Activated CD4-positive, alpha-beta T cell treated with anti-CD3 and anti-CD28 coated beads, Interleukin-2, Interleukin-4, amounts not matched to agents 100 ng/mL and 50 ng/mL, durations not matched to agents 16 hours and 8 hours (primary cell): ENCODE results near the gene KCNC2.
"Not testable (repeated sequence)": the region's sequence is repeated elsewhere in the genome, so short reads cannot be mapped to it uniquely, and the experiment has no call there.

Source experiments
- DNase-seq: peaks from one replicate; pipeline ENCODE4 v3.0.0-alpha.2; 2020; ENCODE audit warnings: low spot score

KCNC2 gene

DNA sequence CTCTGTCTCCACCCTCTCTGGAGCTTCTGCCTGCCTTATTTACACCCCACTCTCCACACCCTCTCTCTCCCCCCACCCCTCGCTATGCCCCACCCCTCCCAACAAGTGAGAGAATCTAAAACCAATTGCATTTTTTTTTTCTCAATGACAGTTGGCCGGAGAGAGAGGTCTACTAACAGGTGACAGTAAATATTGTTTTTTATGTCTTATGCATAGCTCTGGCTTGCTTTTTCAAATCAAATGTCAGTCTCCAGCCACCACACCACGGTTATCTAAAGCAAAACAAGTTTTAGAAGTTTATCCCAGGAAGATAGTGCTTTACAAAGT is at the start of gene KCNC2:
Gene KCNC2, minus strand, starts transcription at position 28 of the 327 bp plus-strand sequence.
- DNase-seq = no peak

- no peak for DNase-seq
Measured at GRCh38 chr12:75259143-75259542, 49.5 kb upstream of the KCNC2 start.

- no peak for DNase-seq
Measured at GRCh38 chr12:75257510-75257909, 47.9 kb upstream of the KCNC2 start.

GRCh38 chr12:75245108-75245507 is 35.5 kb upstream of the KCNC2 start:
- no peak for DNase-seq

DNA sequence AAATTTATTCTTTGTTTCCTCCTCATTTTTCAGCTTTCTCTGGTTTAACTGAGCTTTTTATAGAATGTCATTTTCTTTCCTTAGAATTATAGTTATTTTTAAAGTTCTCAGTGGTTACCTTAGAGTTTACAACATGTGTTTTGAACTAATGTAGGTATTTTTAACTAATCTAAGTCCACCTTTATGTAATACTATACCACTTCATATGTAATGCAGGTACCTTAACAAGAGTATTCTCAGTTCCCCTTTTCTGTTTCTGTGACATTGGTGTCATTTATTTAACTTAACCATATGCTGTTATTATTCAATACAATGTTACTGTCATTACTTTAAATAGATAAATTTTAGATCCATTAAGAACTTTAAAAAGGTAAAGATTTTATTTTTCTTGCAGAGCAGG is 30.3 kb upstream of the KCNC2 start:
- DNase-seq = no peak

GRCh38 chr12:75236206-75236605 is 26.6 kb upstream of the KCNC2 start:
- no peak for DNase-seq

DNA sequence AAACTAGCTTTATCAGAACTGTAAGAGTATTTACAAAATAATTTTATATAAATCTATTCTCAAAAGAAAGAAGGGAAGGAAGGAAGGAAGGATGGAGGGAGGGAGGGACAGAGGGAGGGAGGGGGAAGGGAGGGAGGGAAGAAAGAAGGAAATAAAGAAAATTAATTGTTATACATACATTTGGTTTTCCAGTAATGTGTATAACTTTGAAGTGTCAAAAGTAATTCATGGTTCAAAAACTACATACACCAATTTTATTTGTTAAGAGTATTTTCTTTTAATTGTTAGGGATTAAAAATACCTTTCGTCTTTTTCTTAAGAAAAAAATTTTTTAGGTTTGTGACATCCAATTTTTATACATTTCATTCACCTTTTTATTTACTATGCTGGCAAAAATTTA is 17.5 kb upstream of the KCNC2 start:
- no peak for DNase-seq

- DNase-seq = no peak
Measured at GRCh38 chr12:75212072-75212471, 2.4 kb upstream of the KCNC2 start.

DNA sequence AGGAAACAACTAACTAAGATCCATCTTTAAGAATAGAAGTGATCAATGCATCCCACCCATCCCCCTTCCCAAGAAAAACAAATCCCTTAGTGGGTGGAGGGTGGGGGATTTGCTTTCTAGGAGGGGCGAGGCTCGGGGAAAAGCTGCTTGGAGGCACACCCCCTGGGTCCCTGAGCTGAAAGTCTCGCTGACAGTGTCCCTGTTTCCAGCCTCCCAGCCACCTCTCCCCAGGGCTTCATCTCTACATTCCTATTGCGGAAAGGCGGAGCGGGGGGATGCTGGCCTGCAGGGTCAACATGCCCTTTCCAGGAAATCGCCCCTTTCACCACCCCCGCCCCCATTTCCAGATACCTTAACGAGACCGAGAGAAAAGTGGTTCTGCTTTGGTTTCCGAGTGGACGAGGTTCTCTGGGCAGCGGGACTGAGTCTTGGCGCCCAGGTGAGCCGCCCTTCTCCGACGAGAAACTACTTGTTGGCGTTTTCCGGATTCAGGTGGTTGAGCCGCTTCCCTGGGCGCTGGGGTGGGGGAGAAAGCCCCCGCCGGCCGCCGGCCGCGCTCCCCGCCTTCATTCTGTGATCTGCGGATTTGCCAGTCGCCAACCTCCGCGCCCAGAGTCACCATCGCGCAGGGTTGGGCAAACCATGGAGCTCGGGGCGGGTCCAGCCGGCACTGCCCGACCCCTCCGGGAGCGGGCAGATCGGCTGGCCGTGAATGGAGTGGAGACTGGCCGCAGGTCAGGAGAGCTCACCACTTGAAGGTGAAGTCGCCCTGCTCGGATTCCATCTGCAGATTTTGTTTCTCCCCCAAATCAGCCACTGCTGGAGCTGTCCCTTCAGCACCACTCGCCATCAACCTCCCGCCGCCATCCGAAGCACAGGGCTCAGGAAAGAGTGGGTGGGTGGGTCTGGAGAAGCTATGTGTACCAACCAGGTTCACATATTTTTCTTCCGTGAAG is 505 bp downstream of the KCNC2 start:
- no peak for DNase-seq

GRCh38 chr12:75207338-75208083 is 2.1 kb downstream of the KCNC2 start:
- no peak for DNase-seq

DNA sequence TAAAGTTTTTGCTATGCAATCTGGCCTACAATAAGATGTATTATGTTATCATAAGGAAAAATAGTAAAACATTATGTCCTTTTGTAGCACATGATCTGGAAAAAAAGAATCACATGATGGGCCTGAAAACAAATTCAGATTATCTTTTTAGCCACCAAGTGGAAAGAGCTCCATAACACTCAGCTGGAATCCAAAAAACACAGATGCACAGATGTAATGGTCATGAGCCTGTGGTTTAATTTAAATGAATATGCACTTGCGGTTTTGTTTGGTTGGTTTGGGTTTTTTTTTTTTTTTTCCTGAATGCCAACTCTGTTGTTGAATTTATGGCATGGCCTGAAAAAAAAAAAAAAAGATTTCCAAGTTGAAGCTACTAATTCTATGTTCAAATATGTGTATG is 4.1 kb downstream of the KCNC2 start:
- DNase-seq = no peak

DNA sequence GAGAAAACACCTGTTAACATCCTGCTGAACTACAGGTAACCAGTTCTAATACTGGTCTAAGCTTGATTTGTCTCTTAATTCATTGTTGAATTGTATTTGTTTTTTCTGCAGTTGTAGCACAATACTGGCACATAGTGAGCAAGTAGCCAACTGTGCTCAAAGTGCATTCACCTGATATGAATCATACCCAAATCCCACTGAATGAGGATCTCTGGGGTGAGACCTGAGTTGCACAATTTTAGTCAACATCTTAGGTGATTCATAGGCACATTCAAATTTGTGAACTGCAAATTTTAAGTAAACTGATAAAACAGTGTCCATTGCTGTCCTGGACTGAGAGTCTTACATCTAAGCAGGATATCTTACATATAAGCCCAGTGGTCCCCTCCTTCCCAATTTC is 12.8 kb downstream of the KCNC2 start:
- no peak for DNase-seq

DNA sequence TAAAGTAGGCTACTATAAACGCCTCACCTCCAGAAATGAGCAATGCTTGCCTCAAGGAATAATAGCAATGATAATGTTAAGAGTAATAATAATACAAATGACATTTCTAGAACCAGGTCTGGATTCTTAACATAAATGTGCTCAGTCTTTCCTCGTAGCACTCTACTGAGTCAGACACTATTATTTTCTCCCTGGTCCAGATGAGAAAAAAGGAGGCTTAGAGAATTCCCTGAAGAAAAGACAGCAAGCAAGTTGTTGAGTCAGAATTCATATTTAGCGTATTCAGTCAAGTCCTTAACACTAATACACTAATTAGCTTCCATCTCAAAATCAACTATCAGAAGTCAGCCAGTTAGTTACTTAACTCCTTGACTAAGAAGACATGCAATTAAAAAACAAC is 13.2 kb downstream of the KCNC2 start:
- DNase-seq = no peak

DNA sequence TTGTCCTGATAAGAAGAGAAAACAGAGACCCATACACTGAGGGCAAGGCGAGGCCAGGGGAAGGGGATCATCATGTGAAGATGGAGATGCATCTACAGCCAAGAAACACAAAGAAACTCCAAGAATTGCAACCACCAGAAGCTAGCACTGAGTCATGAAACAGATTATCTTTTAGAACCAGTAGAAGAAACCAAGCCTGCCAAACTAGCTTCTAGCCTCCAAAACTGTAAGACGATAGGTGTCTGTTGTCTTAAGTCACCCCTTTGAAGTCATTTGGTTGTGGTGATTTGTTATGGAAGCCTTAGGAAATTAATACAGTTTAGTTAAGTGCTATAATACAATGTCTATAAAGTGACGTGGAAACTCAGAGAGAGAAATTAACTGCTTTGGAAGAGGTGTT is 15.4 kb downstream of the KCNC2 start:
- no peak for DNase-seq

- no peak for DNase-seq
Measured at GRCh38 chr12:75192196-75192595, 17.4 kb downstream of the KCNC2 start.

DNA sequence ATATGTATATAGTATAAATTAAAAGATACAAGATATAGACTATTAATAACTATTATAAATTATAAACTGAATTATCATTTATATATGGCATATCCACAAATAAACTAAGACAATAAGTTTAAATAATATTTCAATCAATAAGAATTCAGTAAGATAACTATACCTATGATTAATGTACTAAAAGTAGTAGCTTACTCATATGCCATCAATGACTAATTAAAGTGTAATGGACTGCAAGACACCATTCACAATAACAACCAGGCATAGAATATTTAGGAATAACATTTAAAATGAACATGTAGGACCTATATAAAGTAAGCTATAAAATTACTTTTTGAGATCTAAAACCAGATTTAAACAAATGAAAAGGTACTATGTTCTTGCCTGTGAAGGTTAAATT is 18.8 kb downstream of the KCNC2 start:
- DNase-seq = no peak

GRCh38 chr12:75185881-75186280 is 23.8 kb downstream of the KCNC2 start:
- DNase-seq = not testable (repeated sequence)

DNA sequence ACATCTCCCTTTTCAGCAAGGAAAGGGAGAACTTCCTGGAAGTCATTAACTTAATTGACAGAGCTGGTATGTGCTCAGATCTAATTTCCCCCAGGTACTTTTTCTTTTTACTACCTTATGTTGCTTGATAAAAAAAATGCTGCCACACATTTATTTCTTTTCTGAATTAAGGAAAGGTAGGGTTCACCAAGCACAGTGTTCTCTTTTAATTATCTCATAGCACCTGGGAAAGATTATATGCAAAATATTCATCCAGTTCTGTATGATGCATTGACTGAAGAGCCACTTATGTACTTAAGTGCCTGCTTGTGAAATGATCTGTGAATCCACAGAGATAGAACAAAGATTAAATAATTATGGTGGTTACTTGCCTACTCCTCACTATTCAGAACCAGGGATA is 25.1 kb downstream of the KCNC2 start:
- DNase-seq = no peak

DNA sequence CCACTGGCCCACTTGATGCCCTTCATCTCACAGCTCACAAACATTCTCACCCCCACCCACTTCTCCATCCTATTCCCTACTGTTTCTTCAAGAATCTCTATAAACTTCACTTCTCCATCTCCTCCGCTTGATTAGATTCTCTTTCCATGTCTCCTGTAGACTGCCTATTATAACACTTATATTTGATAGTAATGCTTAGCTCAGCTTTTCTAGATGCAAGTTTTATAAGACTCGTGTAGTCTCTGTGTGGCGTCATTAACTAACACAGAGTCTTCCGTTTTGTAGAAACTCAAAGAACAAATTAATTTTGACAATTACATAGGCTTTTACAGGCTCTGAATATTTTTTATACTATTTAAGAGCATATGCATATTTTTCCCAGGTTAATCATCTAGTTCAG is 25.7 kb downstream of the KCNC2 start:
- DNase-seq = no peak

DNA sequence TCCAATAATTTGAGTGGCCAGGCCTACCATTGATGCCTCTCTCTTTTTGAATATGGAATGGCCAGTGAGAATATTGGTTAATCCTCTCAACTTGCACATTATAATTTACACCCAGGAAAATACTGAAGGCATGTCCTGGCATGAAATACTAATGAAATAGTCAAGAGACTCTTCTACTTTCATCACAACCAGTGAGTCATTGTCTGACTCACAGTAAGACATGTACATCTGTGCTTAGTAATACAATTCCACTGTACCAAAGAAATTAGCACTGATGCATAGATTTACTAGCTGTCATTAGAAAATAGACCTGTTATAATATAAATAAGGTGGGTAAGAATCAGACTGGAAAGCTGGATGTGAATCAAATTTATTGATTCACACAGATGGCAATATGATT is 31.6 kb downstream of the KCNC2 start:
- DNase-seq = no peak

- DNase-seq = no peak
Measured at GRCh38 chr12:75172611-75173010, 37.0 kb downstream of the KCNC2 start.

DNA sequence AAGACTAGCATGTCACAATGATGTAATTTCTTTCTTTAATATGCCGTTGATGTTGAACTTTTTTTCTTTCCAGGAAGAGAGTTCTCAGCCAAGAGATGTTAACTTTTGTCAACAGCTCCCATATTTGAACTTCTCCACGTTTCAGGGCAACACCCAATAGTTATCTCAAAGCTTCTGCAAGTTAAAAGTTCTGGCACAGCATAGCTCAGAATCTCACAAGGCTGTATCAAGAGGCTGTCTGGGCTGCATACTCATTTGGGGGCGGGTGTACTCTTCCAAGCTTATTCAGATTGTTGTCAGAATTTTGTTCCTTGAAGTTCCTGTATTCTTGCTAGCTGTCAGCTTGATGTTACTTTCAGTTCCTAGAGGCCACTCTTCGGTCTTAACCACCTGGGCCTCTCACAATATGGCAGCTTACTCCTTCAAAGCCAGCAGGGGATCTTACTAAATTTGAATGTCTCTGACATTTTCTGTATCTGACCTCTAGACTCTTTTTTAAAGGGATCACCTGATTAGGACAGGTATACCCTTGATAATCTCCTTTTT is 38.9 kb downstream of the KCNC2 start:
- no peak for DNase-seq

DNA sequence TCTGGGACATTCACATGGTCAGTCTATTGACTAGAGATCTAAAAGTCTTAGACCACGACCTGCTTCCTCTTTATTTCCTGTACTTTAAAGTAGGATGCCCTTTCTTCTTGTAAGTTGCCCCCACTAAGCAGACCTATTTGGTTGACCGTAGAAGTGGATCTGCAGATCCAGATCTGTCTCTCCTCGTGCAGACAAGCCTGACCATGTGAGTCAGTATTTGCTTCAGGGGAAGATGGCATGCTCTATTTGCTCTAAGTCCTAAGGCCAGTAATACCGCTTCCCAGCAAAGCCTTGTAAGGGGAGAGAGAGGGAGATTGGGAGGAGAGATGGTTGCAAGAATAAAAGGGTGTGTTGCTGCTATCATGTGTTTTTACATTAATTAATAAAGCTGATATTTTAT is 46.8 kb downstream of the KCNC2 start:
- DNase-seq = no peak
